GM20431 (cell line): ENCODE data around the gene SYT11.

ENCODE experiments used
- in situ Hi-C: fragments of 300-500 bp; cut with MseI, MboI; formaldehyde crosslinking; loops from one replicate; pipeline ENCODE4 v1.15.0; 2020; ENCODE audit warnings: low sequenced_read_pairs; ENCODE audit not compliant: unreplicated experiment

Gene SYT11

GRCh38 chr1:155932487-155932886, 73.1 kb downstream of the SYT11 start:
- in situ Hi-C loops = no loop called here

GRCh38 chr1:155933591-155934096, 74.3 kb downstream of the SYT11 start:
- in situ Hi-C loops = no loop called here

DNA sequence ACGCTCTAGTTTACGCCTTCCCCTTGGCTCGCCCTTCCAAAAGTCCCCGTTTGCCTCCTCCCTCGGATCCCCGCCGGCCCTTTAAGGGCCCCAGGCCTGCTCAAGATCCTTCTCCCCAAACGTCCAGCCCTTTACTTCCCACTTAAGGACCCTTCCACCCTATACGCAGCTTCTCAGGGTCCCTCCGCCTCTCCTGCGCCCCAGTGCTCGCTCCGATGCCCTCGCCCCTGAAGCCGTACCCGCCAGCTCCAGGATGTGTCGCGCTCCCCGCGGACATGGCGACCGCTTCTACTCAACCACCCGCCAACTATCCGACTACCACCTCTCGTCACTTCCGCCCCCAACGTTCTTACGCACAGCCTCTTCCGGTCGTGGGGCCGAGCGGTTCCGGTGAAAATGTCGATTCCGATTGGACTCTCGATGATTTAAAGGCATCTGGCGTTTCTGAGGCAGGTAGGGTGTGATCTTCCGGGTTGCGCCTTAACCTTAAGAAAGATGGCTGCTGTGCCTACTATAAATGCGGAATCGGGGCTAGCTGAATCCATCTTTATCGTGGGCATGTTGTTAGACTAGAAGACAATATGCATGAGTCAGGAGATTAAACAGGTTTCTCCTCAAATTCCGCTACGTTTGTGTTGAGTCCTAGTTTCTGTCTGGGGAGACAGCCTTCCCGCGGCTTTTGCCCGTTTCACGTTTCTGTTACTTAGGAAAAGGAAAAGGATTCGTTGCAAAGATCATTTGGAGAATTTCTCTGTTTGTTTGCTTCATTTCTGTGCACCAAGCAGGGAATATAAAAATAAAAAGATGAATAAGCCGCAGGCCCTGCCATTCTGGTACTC, 74.9 kb downstream of the SYT11 start, which contains the start of gene KHDC4:
Gene KHDC4, minus strand, starts transcription at position 317 of the 839 bp plus-strand sequence. Its CDS starts 40 bp downstream, at position 277.
- in situ Hi-C loops = no loop called here
